ENCODE results near the gene MT1E. TPM values are rescaled to one million over a fixed set of nuclear protein-coding genes. Genes with fewer than 3 reads are reported as not detected.
"Not testable (repeated sequence)": the region's sequence is repeated elsewhere in the genome, so short reads cannot be mapped to it uniquely, and the experiment has no call there.

Gene MT1E
- total RNA-seq, 2 donors from 2014 or later: 106 to 214 TPM

GRCh38 chr16:56667581-56668571 is 42.3 kb downstream of the MT1E start, which contains the start of gene MT1G:
TSS of gene MT1G (minus strand) at chr16:56668065. CDS start at chr16:56667993, 72 bp downstream.
- ATAC-seq (ENCODE audit: insufficient number of reproducible peaks, low FRiP score, low read depth): no peak

GRCh38 chr16:56669005-56669839 is 43.6 kb downstream of the MT1E start, which contains the start of gene MT1H:
TSS of gene MT1H (plus strand) at chr16:56669814. CDS start at chr16:56669885, 71 bp downstream.
- Histone ChIP-seq H3K9me3 (no peaks in the 10 kb centered on the region), H3K27ac (no peak within 1 kb of the TSS), H3K4me1 (ENCODE audit: control insufficient read depth in 1 of 2, low read depth in 2 of 2) (peaks cover 6 to 22% of the 10 kb centered on the region in 2 donors), H3K4me3 (no peak within 1 kb of the TSS), H3K36me3 (no peaks in the 10 kb centered on the region), H3K27me3 (replicated peaks; ENCODE audit: insufficient read depth) (peaks cover 13% of the 10 kb centered on the region)
- no peak for TF ChIP-seq CTCF (IDR thresholded peaks at IDR 0.05)
- no peak for DNase-seq (ENCODE audit: low spot score)
- ATAC-seq (ENCODE audit: insufficient number of reproducible peaks, low FRiP score, low read depth): no peak

More at GRCh38 chr16:56667581-56668571, 42.3 kb downstream of the MT1E start, which contains the start of gene MT1G:
- Histone ChIP-seq H3K4me3 (peak within 1 kb of the TSS; percentile 48), H3K27me3 (replicated peaks; ENCODE audit: insufficient read depth) (peaks cover 13% of the 10 kb centered on the region), H3K36me3 (no peaks in the 10 kb centered on the region), H3K4me1 (ENCODE audit: control insufficient read depth in 1 of 2, low read depth in 2 of 2) (peaks cover 6 to 22% of the 10 kb centered on the region in 2 donors), H3K9me3 (no peaks in the 10 kb centered on the region), H3K27ac (no peak within 1 kb of the TSS)
- DNase-seq (ENCODE audit: low spot score): no peak
- TF ChIP-seq CTCF (IDR thresholded peaks at IDR 0.05): no peak

GRCh38 chr16:56669840-56670619 is 44.4 kb downstream of the MT1E start:
- no peak for ATAC-seq (ENCODE audit: insufficient number of reproducible peaks, low FRiP score, low read depth)
- DNase-seq (ENCODE audit: low spot score): no peak
- H3K36me3 ChIP-seq: no peaks in the 10 kb centered on the region
- no peak for TF ChIP-seq CTCF (IDR thresholded peaks at IDR 0.05)
- no peaks in the 10 kb centered on the region for H3K9me3 ChIP-seq
- H3K27me3 ChIP-seq (replicated peaks; ENCODE audit: insufficient read depth): peaks cover 14% of the 10 kb centered on the region
- peaks cover 6 to 22% of the 10 kb centered on the region in 2 donors for H3K4me1 ChIP-seq (ENCODE audit: control insufficient read depth in 1 of 2, low read depth in 2 of 2)
- H3K4me3 ChIP-seq: no peak overlapping the region
- H3K27ac ChIP-seq: no peak overlapping the region

GRCh38 chr16:56670620-56670934 is 45.0 kb downstream of the MT1E start:
- no peaks in the 10 kb centered on the region for H3K36me3 ChIP-seq
- H3K4me1 ChIP-seq (ENCODE audit: control insufficient read depth in 1 of 2, low read depth in 2 of 2): peaks cover 6 to 22% of the 10 kb centered on the region in 2 donors
- DNase-seq (ENCODE audit: low spot score) (no peak), ATAC-seq (ENCODE audit: insufficient number of reproducible peaks, low FRiP score, low read depth) (no peak)
- no peak overlapping the region for H3K27ac ChIP-seq
- H3K4me3 ChIP-seq: no peak overlapping the region
- no peaks in the 10 kb centered on the region for H3K9me3 ChIP-seq
- peaks cover 19% of the 10 kb centered on the region for H3K27me3 ChIP-seq (replicated peaks; ENCODE audit: insufficient read depth)
- no peak for TF ChIP-seq CTCF (IDR thresholded peaks at IDR 0.05)

GRCh38 chr16:56671691-56672090 is 46.1 kb downstream of the MT1E start:
- ATAC-seq (ENCODE audit: insufficient number of reproducible peaks, low FRiP score, low read depth); H3K27ac ChIP-seq; H3K4me3 ChIP-seq; H3K36me3 ChIP-seq; DNase-seq (ENCODE audit: low spot score); H3K9me3 ChIP-seq: not testable (repeated sequence)
- peaks cover 22% of the 10 kb centered on the region for H3K27me3 ChIP-seq (replicated peaks; ENCODE audit: insufficient read depth)
- H3K4me1 ChIP-seq (ENCODE audit: control insufficient read depth in 1 of 2, low read depth in 2 of 2): peaks cover 10 to 30% of the 10 kb centered on the region in 2 donors

GRCh38 chr16:56672171-56672570 is 46.6 kb downstream of the MT1E start:
- not testable (repeated sequence) for H3K9me3 ChIP-seq; H3K27ac ChIP-seq; ATAC-seq (ENCODE audit: insufficient number of reproducible peaks, low FRiP score, low read depth); H3K4me3 ChIP-seq; DNase-seq (ENCODE audit: low spot score); H3K36me3 ChIP-seq
- H3K4me1 ChIP-seq (ENCODE audit: control insufficient read depth in 1 of 2, low read depth in 2 of 2): peaks cover 10 to 28% of the 10 kb centered on the region in 2 donors
- peaks cover 22% of the 10 kb centered on the region for H3K27me3 ChIP-seq (replicated peaks; ENCODE audit: insufficient read depth)
